ENCODE measurements around the gene RAD9A.

The RAD9A gene

DNA sequence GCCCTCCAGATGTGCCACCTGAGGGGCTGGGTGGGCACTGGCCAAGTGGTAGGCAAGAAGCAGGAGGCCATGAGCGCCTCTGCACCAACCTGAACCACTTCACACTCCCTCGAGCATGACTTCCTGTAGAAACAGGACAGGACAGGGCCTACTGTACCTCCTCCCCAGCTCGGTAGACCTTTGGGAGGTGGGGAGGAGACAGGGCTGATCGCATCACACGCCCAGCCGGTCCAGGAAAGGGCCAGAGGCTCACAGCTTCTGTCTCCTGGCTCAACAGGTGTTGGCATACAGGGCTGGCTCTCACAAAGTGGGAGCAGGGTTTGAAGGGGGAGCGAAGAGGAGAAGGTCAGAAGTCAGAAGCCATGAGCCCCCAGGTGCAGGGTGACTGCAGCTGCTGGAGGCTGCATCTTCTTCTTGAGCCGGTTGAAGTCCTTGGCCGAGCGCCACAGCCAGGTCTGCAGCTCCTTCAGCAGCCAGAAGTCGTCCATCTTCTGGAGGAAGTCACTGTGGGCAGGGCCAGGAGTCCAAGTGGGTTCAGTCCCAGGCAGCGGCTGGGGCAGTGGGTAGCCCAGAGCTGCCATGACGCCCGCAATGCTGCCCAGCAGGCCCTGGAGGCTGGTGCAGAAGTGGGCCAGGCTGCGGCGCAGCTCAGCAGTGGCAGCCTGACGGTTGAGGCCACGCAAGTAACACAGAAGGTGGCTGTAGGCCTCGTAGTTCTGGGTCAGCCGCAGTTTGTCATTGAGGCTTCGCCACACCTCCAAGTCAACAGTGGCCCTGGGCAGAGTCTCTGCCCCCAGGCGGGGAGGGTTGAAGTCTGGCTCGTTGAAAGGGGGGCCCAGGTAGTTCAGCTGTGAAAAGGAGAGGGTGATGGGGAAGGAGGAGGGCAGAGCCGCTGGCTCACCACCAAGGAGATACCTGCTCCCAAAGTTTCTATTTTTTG is 26.7 kb upstream of the RAD9A start:
- TF ChIP-seq, protein P1, sequence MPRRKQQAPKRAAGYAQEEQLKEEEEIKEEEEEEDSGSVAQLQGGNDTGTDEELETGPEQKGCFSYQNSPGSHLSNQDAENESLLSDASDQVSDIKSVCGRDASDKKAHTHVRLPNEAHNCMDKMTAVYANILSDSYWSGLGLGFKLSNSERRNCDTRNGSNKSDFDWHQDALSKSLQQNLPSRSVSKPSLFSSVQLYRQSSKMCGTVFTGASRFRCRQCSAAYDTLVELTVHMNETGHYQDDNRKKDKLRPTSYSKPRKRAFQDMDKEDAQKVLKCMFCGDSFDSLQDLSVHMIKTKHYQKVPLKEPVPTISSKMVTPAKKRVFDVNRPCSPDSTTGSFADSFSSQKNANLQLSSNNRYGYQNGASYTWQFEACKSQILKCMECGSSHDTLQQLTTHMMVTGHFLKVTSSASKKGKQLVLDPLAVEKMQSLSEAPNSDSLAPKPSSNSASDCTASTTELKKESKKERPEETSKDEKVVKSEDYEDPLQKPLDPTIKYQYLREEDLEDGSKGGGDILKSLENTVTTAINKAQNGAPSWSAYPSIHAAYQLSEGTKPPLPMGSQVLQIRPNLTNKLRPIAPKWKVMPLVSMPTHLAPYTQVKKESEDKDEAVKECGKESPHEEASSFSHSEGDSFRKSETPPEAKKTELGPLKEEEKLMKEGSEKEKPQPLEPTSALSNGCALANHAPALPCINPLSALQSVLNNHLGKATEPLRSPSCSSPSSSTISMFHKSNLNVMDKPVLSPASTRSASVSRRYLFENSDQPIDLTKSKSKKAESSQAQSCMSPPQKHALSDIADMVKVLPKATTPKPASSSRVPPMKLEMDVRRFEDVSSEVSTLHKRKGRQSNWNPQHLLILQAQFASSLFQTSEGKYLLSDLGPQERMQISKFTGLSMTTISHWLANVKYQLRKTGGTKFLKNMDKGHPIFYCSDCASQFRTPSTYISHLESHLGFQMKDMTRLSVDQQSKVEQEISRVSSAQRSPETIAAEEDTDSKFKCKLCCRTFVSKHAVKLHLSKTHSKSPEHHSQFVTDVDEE (CRISPR knock-in tag; IDR thresholded peaks at IDR 0.05), result no peak
- TF ChIP-seq ARNTL (CRISPR knock-in tag; IDR thresholded peaks at IDR 0.05; ENCODE audit: borderline replicate concordance, low read depth) (no peak), ZNF70 (CRISPR knock-in tag; IDR thresholded peaks at IDR 0.05) (no peak), ZFP3 (CRISPR knock-in tag; IDR thresholded peaks at IDR 0.05) (no peak), OSR1 (CRISPR knock-in tag; IDR thresholded peaks at IDR 0.05) (no peak), ISL1 (CRISPR knock-in tag; IDR thresholded peaks at IDR 0.05) (no peak), ESRRG (CRISPR knock-in tag; IDR thresholded peaks at IDR 0.05) (no peak), BACH2 (CRISPR knock-in tag; IDR thresholded peaks at IDR 0.05; ENCODE audit: borderline replicate concordance) (no peak), ZNF565 (CRISPR knock-in tag; conservative IDR thresholded peaks at IDR 0.05; ENCODE audit: low read depth) (no peak), TCF4 (CRISPR knock-in tag; IDR thresholded peaks at IDR 0.05; ENCODE audit: borderline replicate concordance) (no peak)
- TF ChIP-seq, protein P2, sequence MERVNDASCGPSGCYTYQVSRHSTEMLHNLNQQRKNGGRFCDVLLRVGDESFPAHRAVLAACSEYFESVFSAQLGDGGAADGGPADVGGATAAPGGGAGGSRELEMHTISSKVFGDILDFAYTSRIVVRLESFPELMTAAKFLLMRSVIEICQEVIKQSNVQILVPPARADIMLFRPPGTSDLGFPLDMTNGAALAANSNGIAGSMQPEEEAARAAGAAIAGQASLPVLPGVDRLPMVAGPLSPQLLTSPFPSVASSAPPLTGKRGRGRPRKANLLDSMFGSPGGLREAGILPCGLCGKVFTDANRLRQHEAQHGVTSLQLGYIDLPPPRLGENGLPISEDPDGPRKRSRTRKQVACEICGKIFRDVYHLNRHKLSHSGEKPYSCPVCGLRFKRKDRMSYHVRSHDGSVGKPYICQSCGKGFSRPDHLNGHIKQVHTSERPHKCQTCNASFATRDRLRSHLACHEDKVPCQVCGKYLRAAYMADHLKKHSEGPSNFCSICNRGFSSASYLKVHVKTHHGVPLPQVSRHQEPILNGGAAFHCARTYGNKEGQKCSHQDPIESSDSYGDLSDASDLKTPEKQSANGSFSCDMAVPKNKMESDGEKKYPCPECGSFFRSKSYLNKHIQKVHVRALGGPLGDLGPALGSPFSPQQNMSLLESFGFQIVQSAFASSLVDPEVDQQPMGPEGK (CRISPR knock-in tag; IDR thresholded peaks at IDR 0.05; ENCODE audit: borderline replicate concordance), result no peak
- TF ChIP-seq, protein P3, sequence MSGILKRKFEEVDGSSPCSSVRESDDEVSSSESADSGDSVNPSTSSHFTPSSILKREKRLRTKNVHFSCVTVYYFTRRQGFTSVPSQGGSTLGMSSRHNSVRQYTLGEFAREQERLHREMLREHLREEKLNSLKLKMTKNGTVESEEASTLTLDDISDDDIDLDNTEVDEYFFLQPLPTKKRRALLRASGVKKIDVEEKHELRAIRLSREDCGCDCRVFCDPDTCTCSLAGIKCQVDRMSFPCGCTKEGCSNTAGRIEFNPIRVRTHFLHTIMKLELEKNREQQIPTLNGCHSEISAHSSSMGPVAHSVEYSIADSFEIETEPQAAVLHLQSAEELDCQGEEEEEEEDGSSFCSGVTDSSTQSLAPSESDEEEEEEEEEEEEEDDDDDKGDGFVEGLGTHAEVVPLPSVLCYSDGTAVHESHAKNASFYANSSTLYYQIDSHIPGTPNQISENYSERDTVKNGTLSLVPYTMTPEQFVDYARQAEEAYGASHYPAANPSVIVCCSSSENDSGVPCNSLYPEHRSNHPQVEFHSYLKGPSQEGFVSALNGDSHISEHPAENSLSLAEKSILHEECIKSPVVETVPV (CRISPR knock-in tag; IDR thresholded peaks at IDR 0.05), result no peak
- TF ChIP-seq, protein P4, sequence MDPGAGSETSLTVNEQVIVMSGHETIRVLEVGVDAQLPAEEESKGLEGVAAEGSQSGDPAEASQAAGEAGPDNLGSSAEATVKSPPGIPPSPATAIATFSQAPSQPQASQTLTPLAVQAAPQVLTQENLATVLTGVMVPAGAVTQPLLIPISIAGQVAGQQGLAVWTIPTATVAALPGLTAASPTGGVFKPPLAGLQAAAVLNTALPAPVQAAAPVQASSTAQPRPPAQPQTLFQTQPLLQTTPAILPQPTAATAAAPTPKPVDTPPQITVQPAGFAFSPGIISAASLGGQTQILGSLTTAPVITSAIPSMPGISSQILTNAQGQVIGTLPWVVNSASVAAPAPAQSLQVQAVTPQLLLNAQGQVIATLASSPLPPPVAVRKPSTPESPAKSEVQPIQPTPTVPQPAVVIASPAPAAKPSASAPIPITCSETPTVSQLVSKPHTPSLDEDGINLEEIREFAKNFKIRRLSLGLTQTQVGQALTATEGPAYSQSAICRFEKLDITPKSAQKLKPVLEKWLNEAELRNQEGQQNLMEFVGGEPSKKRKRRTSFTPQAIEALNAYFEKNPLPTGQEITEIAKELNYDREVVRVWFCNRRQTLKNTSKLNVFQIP (CRISPR knock-in tag; IDR thresholded peaks at IDR 0.05; ENCODE audit: borderline replicate concordance, low read depth), result no peak
- no peak for ATAC-seq

DNA sequence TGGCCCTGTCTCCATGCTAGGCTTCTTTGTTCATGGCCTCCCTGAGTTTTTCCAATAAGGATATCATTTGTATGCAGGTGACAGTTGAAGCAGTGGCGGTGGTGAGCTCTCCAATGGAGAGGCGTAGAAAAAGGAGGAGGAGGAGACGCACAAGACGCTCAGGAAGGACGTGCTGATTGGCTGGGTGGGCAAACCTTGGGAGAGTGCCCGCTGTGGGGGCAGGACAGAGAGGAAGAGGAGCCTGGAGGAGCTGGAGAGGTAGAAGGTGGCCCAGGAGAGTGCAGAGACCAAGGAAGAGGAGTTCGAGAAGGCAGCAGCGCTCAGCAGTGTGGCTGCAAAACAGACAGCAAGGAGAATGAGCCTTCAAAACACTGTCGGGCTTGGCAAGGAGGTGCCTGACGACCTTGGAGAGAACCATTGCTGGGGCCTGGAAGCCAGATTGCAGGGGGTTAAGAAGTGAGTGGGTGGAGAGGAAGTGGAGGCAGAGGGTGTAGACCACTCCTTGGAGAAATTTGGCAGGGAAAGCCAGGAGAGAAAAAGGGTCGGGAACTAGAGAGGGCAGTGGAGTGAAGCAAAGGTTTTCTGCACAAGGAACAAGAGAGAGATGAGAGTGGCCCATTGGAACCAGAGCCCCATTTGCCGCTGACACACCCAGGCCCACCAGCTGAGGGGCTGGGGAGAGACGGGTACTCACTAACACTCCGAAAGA is 25.9 kb upstream of the RAD9A start:
- ATAC-seq, result no peak
- no peak for TF ChIP-seq RARB (CRISPR knock-in tag; IDR thresholded peaks at IDR 0.05)
- TF ChIP-seq ESRRG (CRISPR knock-in tag; IDR thresholded peaks at IDR 0.05), result no peak
- no peak for TF ChIP-seq ZNF70 (CRISPR knock-in tag; IDR thresholded peaks at IDR 0.05)
- TF ChIP-seq GLIS3 (CRISPR knock-in tag; IDR thresholded peaks at IDR 0.05), result no peak
- no peak for TF ChIP-seq PPARA (CRISPR knock-in tag; IDR thresholded peaks at IDR 0.05; ENCODE audit: borderline replicate concordance)
- TF ChIP-seq CSDC2 (CRISPR knock-in tag; IDR thresholded peaks at IDR 0.05), result no peak
- TF ChIP-seq, protein P5, sequence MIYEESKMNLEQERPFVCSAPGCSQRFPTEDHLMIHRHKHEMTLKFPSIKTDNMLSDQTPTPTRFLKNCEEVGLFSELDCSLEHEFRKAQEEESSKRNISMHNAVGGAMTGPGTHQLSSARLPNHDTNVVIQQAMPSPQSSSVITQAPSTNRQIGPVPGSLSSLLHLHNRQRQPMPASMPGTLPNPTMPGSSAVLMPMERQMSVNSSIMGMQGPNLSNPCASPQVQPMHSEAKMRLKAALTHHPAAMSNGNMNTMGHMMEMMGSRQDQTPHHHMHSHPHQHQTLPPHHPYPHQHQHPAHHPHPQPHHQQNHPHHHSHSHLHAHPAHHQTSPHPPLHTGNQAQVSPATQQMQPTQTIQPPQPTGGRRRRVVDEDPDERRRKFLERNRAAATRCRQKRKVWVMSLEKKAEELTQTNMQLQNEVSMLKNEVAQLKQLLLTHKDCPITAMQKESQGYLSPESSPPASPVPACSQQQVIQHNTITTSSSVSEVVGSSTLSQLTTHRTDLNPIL (CRISPR knock-in tag; IDR thresholded peaks at IDR 0.05; ENCODE audit: low read depth), result no peak
- no peak for TF ChIP-seq ARNTL (CRISPR knock-in tag; IDR thresholded peaks at IDR 0.05; ENCODE audit: borderline replicate concordance, low read depth)
- TF ChIP-seq, protein P1 (CRISPR knock-in tag; IDR thresholded peaks at IDR 0.05), result no peak
